ENCODE results near the gene PRSS2. TPM values are rescaled to one million over a fixed set of nuclear protein-coding genes. Genes with fewer than 3 reads are reported as not detected.

Gene PRSS2
- total and polyA plus RNA-seq, 2 donors (not counting 1 experiment from before 2014, with no cell fraction given), result not detected

DNA sequence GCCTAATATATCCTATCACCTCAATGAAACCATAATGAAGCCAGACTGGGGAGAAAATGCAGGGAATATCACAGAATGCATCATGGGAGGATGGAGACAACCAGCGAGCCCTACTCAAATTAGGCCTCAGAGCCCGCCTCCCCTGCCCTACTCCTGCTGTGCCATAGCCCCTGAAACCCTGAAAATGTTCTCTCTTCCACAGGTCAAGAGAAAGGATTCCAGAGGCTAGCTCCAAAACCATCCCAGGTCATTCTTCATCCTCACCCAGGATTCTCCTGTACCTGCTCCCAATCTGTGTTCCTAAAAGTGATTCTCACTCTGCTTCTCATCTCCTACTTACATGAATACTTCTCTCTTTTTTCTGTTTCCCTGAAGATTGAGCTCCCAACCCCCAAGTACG lies 31.5 kb downstream of the PRSS2 start:
- H3K4me1 ChIP-seq (ENCODE audit: control insufficient read depth in 2 of 2, insufficient read depth in 2 of 2, low read length in 2 of 2), result peaks cover 58 to 71% of the 10 kb centered on the region in 2 donors
- ATAC-seq (ENCODE audit: low read depth) (no peak), DNase-seq (no peak)
- no peak overlapping the region for H3K9ac ChIP-seq (ENCODE audit: low read length)
- POLR2A ChIA-PET, result no interaction called here
- no peaks in the 10 kb centered on the region for H3K9me3 ChIP-seq (ENCODE audit: control extremely low read depth in 1 of 3, control insufficient read depth in 2 of 3, insufficient read depth in 1 of 3, low read length in 2 of 3)
- H3K27me3 Mint-ChIP-seq, result no peaks in the 10 kb centered on the region
- no peak overlapping the region for H3K4me3 ChIP-seq (ENCODE audit: control extremely low read depth in 1 of 5, extremely low read depth in 1 of 5, insufficient read depth in 1 of 5, low read depth in 2 of 5, low read length in 4 of 5)
- no peaks in the 10 kb centered on the region for H3K9me3 Mint-ChIP-seq (ENCODE audit: insufficient read depth)
- TF ChIP-seq, protein P1, sequence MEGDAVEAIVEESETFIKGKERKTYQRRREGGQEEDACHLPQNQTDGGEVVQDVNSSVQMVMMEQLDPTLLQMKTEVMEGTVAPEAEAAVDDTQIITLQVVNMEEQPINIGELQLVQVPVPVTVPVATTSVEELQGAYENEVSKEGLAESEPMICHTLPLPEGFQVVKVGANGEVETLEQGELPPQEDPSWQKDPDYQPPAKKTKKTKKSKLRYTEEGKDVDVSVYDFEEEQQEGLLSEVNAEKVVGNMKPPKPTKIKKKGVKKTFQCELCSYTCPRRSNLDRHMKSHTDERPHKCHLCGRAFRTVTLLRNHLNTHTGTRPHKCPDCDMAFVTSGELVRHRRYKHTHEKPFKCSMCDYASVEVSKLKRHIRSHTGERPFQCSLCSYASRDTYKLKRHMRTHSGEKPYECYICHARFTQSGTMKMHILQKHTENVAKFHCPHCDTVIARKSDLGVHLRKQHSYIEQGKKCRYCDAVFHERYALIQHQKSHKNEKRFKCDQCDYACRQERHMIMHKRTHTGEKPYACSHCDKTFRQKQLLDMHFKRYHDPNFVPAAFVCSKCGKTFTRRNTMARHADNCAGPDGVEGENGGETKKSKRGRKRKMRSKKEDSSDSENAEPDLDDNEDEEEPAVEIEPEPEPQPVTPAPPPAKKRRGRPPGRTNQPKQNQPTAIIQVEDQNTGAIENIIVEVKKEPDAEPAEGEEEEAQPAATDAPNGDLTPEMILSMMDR (IDR thresholded peaks at IDR 0.05), result no peak
- TF ChIP-seq EZH2 (IDR thresholded peaks at IDR 0.05; ENCODE audit: borderline replicate concordance, insufficient read depth, low read depth, low read length, poor library complexity, severe bottlenecking), result no peak
- CTCF ChIA-PET, result interaction anchor here (19.1 to 32.8 kb wide), 2 partner anchors 8 to 15 kb away, joined by 1138 read pairs; partner anchors contain the start of gene PRSS2
- no peak overlapping the region for H3K4me2 ChIP-seq (replicated peaks; ENCODE audit: low read depth, low read length, poor library complexity, severe bottlenecking)
- no peaks in the 10 kb centered on the region for H3K27me3 ChIP-seq (replicated peaks in 1 of 4; ENCODE audit: control extremely low read depth in 1 of 4, control insufficient read depth in 3 of 4, insufficient read depth in 4 of 4, low read length in 3 of 4)
- no peaks in the 10 kb centered on the region for H4K20me1 ChIP-seq (ENCODE audit: control insufficient read depth, insufficient read depth, low read length, poor library complexity, severe bottlenecking)
- H3K36me3 ChIP-seq (replicated peaks in 1 of 2; ENCODE audit: control extremely low read depth in 1 of 2, control insufficient read depth in 1 of 2, extremely low read depth in 1 of 2, insufficient read depth in 2 of 2, low read length in 1 of 2), result peaks cover 3 to 34% of the 10 kb centered on the region in 2 experiments
- H3K27ac ChIP-seq (ENCODE audit: low read length in 2 of 2), result peak overlapping the region in 1 of 2 donors; percentile 99
- intact Hi-C loops (cut with micrococcal nuclease), result no loop called here
- peak overlapping the region; percentile 84 for H3K27ac Mint-ChIP-seq
- WGBS (ENCODE audit: insufficient coverage), result 94% methylated on average over 2 of the region's 3 CpGs
- no peak overlapping the region for H3K4me3 Mint-ChIP-seq
- H2AFZ ChIP-seq (ENCODE audit: insufficient read depth, low read depth, low read length, poor library complexity, severe bottlenecking), result no peak overlapping the region
- H3K79me2 ChIP-seq (ENCODE audit: control insufficient read depth, insufficient read depth, low read length), result peaks cover 56% of the 10 kb centered on the region
- peaks cover 89% of the 10 kb centered on the region for H3K4me1 Mint-ChIP-seq

DNA sequence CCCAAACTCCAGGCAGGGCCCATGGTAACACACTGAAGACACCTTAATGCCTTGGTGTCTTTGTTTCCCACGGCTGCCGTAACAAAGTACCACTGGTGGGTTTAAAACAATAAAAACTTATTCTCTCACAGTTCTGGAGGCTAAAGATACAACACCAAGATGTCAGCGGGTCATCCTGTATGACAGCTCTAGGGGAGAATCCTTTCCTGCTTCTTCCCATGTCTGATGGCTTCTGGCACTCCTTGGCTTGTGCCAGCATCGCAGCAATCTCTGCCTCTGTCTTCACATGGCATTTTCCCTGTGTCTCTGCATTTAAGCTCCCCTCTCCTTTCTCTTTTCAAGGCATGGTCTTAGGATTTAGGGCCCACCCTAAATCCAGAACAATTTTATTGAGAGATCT lies 33.1 kb downstream of the PRSS2 start:
- no peak for DNase-seq
- Histone ChIP-seq H3K79me2 (ENCODE audit: control insufficient read depth, insufficient read depth, low read length) (peaks cover 40% of the 10 kb centered on the region), H3K9me3 (ENCODE audit: control extremely low read depth in 1 of 3, control insufficient read depth in 2 of 3, insufficient read depth in 1 of 3, low read length in 2 of 3) (no peaks in the 10 kb centered on the region), H3K9ac (ENCODE audit: low read length) (no peak overlapping the region), H3K27ac (ENCODE audit: low read length in 2 of 2) (peak overlapping the region; percentile 95 to 99), H3K27me3 (replicated peaks in 1 of 4; ENCODE audit: control extremely low read depth in 1 of 4, control insufficient read depth in 3 of 4, insufficient read depth in 4 of 4, low read length in 3 of 4) (no peaks in the 10 kb centered on the region), H3K4me1 (ENCODE audit: control insufficient read depth in 2 of 2, insufficient read depth in 2 of 2, low read length in 2 of 2) (peaks cover 66 to 76% of the 10 kb centered on the region in 2 donors), H3K4me3 (ENCODE audit: control extremely low read depth in 1 of 5, extremely low read depth in 1 of 5, insufficient read depth in 1 of 5, low read depth in 2 of 5, low read length in 4 of 5) (no peak overlapping the region), H2AFZ (ENCODE audit: insufficient read depth, low read depth, low read length, poor library complexity, severe bottlenecking) (no peak overlapping the region), H3K4me2 (replicated peaks; ENCODE audit: low read depth, low read length, poor library complexity, severe bottlenecking) (peak overlapping the region; percentile 63), H3K36me3 (replicated peaks in 1 of 2; ENCODE audit: control extremely low read depth in 1 of 2, control insufficient read depth in 1 of 2, extremely low read depth in 1 of 2, insufficient read depth in 2 of 2, low read length in 1 of 2) (peaks cover 3 to 34% of the 10 kb centered on the region in 2 experiments), H4K20me1 (ENCODE audit: control insufficient read depth, insufficient read depth, low read length, poor library complexity, severe bottlenecking) (no peaks in the 10 kb centered on the region)
- TF ChIP-seq, protein P1 (IDR thresholded peaks at IDR 0.05), result no peak
- TF ChIP-seq EZH2 (IDR thresholded peaks at IDR 0.05; ENCODE audit: borderline replicate concordance, insufficient read depth, low read depth, low read length, poor library complexity, severe bottlenecking), result no peak
- intact Hi-C loops (cut with micrococcal nuclease), result no loop called here
- Mint-ChIP-seq H3K4me1 (peaks cover 94% of the 10 kb centered on the region), H3K27me3 (no peaks in the 10 kb centered on the region), H3K4me3 (peak overlapping the region; percentile 55), H3K27ac (peak overlapping the region; percentile 100), H3K9me3 (ENCODE audit: insufficient read depth) (no peaks in the 10 kb centered on the region)
- WGBS (ENCODE audit: insufficient coverage), result 98% methylated on average over 4 of the region's 4 CpGs
- ChIA-PET POLR2A (interaction anchor here (14.1 kb wide), 1 partner anchor 13 kb away, joined by 961 read pairs; no protein-coding TSS in a partner anchor), CTCF (interaction anchor here (19.1 kb wide), 1 partner anchor 17 kb away, joined by 1138 read pairs; the partner anchor contains the start of gene PRSS2)
- no peak for ATAC-seq (ENCODE audit: low read depth)
